K562 (cell line): ENCODE data around the gene EEF1A2. TPM values are rescaled to one million over a fixed set of nuclear protein-coding genes. Genes with fewer than 3 reads are reported as not detected.

Experiments
- AFF1 ChIP-seq, 2 experiments: fragments of 450-650 bp; IDR thresholded peaks; 2 replicates each; pipeline ENCODE4 v1.6.1; 2018; ENCODE audit warnings: mild to moderate bottlenecking in 2 of 2, low read depth in 1 of 2; ENCODE audit not compliant: partially characterized antibody in 2 of 2
- CEBPB ChIP-seq: fragments of 450-650 bp; IDR thresholded peaks from 2 replicates; pipeline ENCODE4 v1.6.1; 2016; ENCODE audit warnings: missing genetic modification characterization, missing compliant biosample characterization
- CEBPG ChIP-seq, 3 experiments: fragments of 200-800 bp in 1 of 3; sonication (Bioruptor generic) in 1 of 3; sonication (generic) in 1 of 3; formaldehyde crosslinking in 1 of 3; IDR thresholded peaks in 2 of 3; conservative IDR thresholded peaks in 1 of 3; 2 replicates each; pipeline versions ENCODE4 v1.6.1 to v1.8.0; 2016 to 2022; ENCODE audit warnings: missing compliant biosample characterization in 2 of 3, missing genetic modification characterization in 2 of 3, mild to moderate bottlenecking in 1 of 3, missing genetic modification reagents in 1 of 3
- ETV1 ChIP-seq: fragments of 450-650 bp; conservative IDR thresholded peaks from 2 replicates; pipeline ENCODE4 v1.6.1; 2016; ENCODE audit warnings: missing genetic modification characterization, control low read depth, low read depth, missing compliant biosample characterization
- HIVEP1 ChIP-seq: fragments of 250-450 bp; sonication (Bioruptor Pico); IDR thresholded peaks from 2 replicates; pipeline ENCODE4 v1.4.0; 2020; ENCODE audit warnings: mild to moderate bottlenecking
- HMG20B ChIP-seq: fragments of 250-450 bp; sonication (Bioruptor Pico); IDR thresholded peaks from 2 replicates; pipeline ENCODE4 v1.5.0; 2021; ENCODE audit warnings: mild to moderate bottlenecking
- KLF6 ChIP-seq: fragments of 250-450 bp; sonication (Bioruptor Pico); IDR thresholded peaks from 2 replicates; pipeline ENCODE4 v1.4.0; 2020; ENCODE audit warnings: mild to moderate bottlenecking, moderate library complexity, borderline replicate concordance
- MTA3 ChIP-seq: fragments of 450-650 bp; formaldehyde crosslinking; IDR thresholded peaks from 2 replicates; pipeline ENCODE4 v1.6.1; 2017; ENCODE audit warnings: mild to moderate bottlenecking, borderline replicate concordance
- NFIC ChIP-seq: fragments of 450-650 bp; IDR thresholded peaks from 2 replicates; pipeline ENCODE4 v1.6.1; 2017; ENCODE audit warnings: mild to moderate bottlenecking, inconsistent platforms
- PHF8 ChIP-seq: fragments of 200-600 bp; sonication (generic); IDR thresholded peaks from 2 replicates; pipeline ENCODE4 v1.6.1; 2012; ENCODE audit warnings: mixed run types, mild to moderate bottlenecking, inconsistent platforms, low read length, moderate library complexity, borderline replicate concordance
- RB1 ChIP-seq: fragments of 450-650 bp; IDR thresholded peaks from 2 replicates; pipeline ENCODE4 v1.6.1; 2017; ENCODE audit warnings: low read depth, mild to moderate bottlenecking
- RHOXF2B ChIP-seq: fragments of 250-450 bp; sonication (Bioruptor Pico); conservative IDR thresholded peaks from 2 replicates; pipeline ENCODE4 v1.5.1; 2021
- SMAD3 ChIP-seq: fragments of 450-650 bp; formaldehyde crosslinking; conservative IDR thresholded peaks from 2 replicates; pipeline ENCODE4 v1.4.0; 2020; ENCODE audit warnings: mild to moderate bottlenecking
- TAL1 ChIP-seq: fragments of 450-650 bp; IDR thresholded peaks from 2 replicates; pipeline ENCODE4 v1.6.1; 2016; ENCODE audit warnings: mild to moderate bottlenecking
- TRIM25 ChIP-seq: fragments of 450-650 bp; IDR thresholded peaks from 2 replicates; pipeline ENCODE4 v1.7.0; 2016; ENCODE audit warnings: borderline replicate concordance
- XRCC3 ChIP-seq: fragments of 450-650 bp; IDR thresholded peaks from 2 replicates; pipeline ENCODE4 v1.6.1; 2017; ENCODE audit warnings: mild to moderate bottlenecking, moderate library complexity
- ZKSCAN3 ChIP-seq: fragments of 250-450 bp; sonication (Bioruptor Pico); IDR thresholded peaks from 2 replicates; pipeline ENCODE4 v1.4.0; 2020
- ZNF3 ChIP-seq: fragments of 250-450 bp; sonication (Bioruptor Pico); IDR thresholded peaks from 2 replicates; pipeline ENCODE4 v1.5.0; 2021; ENCODE audit warnings: mild to moderate bottlenecking, moderate library complexity
- ZNF75A ChIP-seq: fragments of 450-650 bp; formaldehyde crosslinking; IDR thresholded peaks from 2 replicates; pipeline ENCODE4 v1.4.0; 2020; ENCODE audit warnings: mild to moderate bottlenecking
- ZNF76 ChIP-seq: fragments of 250-450 bp; sonication (Bioruptor Pico); IDR thresholded peaks from 2 replicates; pipeline ENCODE4 v1.4.0; 2020; ENCODE audit warnings: mild to moderate bottlenecking, moderate library complexity, borderline replicate concordance
- ZSCAN29 ChIP-seq: fragments of 450-650 bp; IDR thresholded peaks from 2 replicates; pipeline ENCODE4 v1.6.1; 2017
- polyA plus RNA-seq, 8 experiments: library from polyadenylated mRNA; depleted of rRNA in 4 of 8; stranded (reverse) in 5 of 8; unstranded in 3 of 8; fragments of >200 nt; fragmentation: Nextera tagmentation in 2 of 8; fragmentation: Illumina TruSeq in 1 of 8; extraction: Ambion mirVana in 2 of 8; extraction: Trizol in 1 of 8; gene quantifications; 2 replicates each; pipeline versions ENCODE4 v1.2.1 to v1.2.3, GENCODE V29; 2011 to 2014; ENCODE audit warnings: inconsistent platforms in 1 of 8, missing spikeins in 1 of 8
- total RNA-seq, 7 experiments: library from RNA; depleted of rRNA in 6 of 7; stranded (reverse); fragments of >200 nt in 6 of 7; fragmentation: Illumina TruSeq in 2 of 7; extraction: Trizol in 2 of 7; gene quantifications; 2 replicates each; pipeline versions ENCODE4 v1.2.1 to v1.2.3, GENCODE V29; 2011 to 2021; ENCODE audit warnings: low replicate concordance in 1 of 7
- TF ChIP-seq, protein P1 (sequence below): sonication (generic); formaldehyde crosslinking; IDR thresholded peaks from 2 replicates; pipeline ENCODE4 v1.8.1; 2023; ENCODE audit warnings: mild to moderate bottlenecking, missing genetic modification reagents, moderate library complexity
- TF ChIP-seq, protein P2 (sequence below): fragments of 450-650 bp; formaldehyde crosslinking; IDR thresholded peaks from 2 replicates; pipeline ENCODE4 v1.4.0; 2020; ENCODE audit warnings: mild to moderate bottlenecking, moderate library complexity

The EEF1A2 gene
- total and polyA plus RNA-seq, 9 of the 15 experiments (the other 6 are each of a cell fraction or from before 2014, with no cell fraction given): 0.04 to 29.6 (median 11.5) TPM

DNA sequence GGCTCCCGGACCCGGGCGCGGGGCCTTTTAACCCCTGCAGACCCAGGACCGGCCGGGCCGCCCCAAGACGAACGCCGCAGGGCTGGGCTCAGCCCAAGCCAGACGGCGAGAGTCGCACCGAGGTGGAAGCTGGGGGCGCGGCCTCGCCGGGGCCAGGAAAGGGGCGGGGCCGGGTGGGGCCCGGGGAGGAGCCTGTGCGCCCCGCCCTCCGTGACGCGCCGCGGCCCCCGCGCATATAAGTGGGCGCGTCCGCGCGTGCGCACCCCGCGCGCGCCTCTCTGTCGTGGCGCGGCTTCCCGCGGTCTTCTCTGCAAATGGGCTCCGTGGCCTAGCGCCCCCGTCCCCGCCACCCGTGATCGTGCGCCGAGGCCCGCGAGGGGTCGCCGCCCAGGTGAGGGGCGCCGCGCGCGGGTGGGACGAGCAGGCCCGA is 21.6 kb upstream of the EEF1A2 start, which contains the start of gene PPDPF (continued):
- TF ChIP-seq AFF1 (IDR thresholded peaks at IDR 0.05; ENCODE audit: low read depth in 1 of 2, partially characterized antibody in 2 of 2) (no peak), KLF6 (CRISPR knock-in tag) (no peak), XRCC3 (no peak), ZNF3 (CRISPR knock-in tag) (no peak), ZKSCAN3 (CRISPR knock-in tag) (no peak), ZSCAN29 (no peak), TRIM25 (no peak), NFIC (peak; percentile 60), RHOXF2B (CRISPR knock-in tag) (no peak), ETV1 (tag) (no peak), TAL1 (no peak), RB1 (peak; percentile 25; the same call in 1 of the 2 replicates), SMAD3 (no peak), PHF8 (peak; percentile 83; the same call in 1 of the 2 replicates), ZNF75A (CRISPR knock-in tag) (no peak), CEBPG (CRISPR knock-in tag; IDR thresholded peaks at IDR 0.05) (no peak), CEBPG (tag; conservative IDR thresholded peaks at IDR 0.05 in 1 of 2, IDR thresholded peaks at IDR 0.05 in 1 of 2) (no peak), CEBPB (tag) (no peak), ZNF76 (no peak), HIVEP1 (CRISPR knock-in tag) (no peak), HMG20B (CRISPR knock-in tag) (no peak), MTA3 (peak; percentile 96)
- TF ChIP-seq, protein P1, sequence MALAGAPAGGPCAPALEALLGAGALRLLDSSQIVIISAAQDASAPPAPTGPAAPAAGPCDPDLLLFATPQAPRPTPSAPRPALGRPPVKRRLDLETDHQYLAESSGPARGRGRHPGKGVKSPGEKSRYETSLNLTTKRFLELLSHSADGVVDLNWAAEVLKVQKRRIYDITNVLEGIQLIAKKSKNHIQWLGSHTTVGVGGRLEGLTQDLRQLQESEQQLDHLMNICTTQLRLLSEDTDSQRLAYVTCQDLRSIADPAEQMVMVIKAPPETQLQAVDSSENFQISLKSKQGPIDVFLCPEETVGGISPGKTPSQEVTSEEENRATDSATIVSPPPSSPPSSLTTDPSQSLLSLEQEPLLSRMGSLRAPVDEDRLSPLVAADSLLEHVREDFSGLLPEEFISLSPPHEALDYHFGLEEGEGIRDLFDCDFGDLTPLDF (CRISPR knock-in tag): no peak
- TF ChIP-seq, protein P2, sequence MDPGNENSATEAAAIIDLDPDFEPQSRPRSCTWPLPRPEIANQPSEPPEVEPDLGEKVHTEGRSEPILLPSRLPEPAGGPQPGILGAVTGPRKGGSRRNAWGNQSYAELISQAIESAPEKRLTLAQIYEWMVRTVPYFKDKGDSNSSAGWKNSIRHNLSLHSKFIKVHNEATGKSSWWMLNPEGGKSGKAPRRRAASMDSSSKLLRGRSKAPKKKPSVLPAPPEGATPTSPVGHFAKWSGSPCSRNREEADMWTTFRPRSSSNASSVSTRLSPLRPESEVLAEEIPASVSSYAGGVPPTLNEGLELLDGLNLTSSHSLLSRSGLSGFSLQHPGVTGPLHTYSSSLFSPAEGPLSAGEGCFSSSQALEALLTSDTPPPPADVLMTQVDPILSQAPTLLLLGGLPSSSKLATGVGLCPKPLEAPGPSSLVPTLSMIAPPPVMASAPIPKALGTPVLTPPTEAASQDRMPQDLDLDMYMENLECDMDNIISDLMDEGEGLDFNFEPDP: no peak
